HG03460 (cell line): ENCODE data around the gene CLEC3B.
"Not testable (repeated sequence)": the region's sequence is repeated elsewhere in the genome, so short reads cannot be mapped to it uniquely, and the experiment has no call there.

Source experiments
- ATAC-seq: cut with Tn5 transposase; IDR thresholded peaks from one replicate; pipeline ENCODE4 v1.9.1; 2021; ENCODE audit not compliant: unreplicated experiment

Gene CLEC3B

GRCh38 chr3:45034612-45035252, 8.6 kb downstream of the CLEC3B start:
- peak; percentile 54 for ATAC-seq

- no peak for ATAC-seq
Measured at GRCh38 chr3:45035441-45036301, 9.6 kb downstream of the CLEC3B start.

DNA sequence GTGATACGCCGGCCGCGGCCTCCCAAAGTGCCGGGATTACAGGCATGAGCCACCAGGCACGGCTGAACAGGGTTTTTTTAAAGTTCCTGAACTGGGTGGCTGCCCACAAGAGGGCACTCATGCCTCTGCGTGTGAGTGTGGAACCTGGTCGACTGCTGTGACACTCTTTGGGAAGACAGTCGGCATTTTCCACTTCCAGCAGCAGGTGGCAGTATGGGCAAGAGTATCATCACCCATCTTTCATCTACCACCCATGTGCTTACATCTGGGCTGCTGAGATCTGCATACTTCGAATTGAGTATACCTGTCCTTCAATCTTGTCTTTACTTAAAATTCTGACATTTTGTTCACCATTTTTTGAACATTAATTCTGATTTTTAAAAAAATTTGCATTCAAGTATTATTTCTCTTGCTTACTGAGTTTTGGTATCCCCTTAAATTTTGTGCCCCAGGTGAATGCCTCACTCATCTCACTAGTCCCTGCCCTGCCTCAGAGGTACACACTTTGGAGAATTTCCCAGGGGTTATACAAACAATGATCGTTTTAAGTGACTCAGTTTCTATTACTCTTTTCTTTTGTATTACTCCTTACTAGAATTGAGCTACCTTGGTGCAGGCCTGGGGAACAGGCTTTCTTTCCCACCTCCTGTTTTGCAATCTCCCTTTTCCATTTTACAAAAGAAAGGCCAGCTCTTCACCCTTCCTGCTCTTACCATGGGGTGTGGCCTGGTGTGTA, 11.8 kb downstream of the CLEC3B start:
- peak; percentile 63 for ATAC-seq

GRCh38 chr3:45041666-45042065, 15.6 kb downstream of the CLEC3B start:
- ATAC-seq = no peak

DNA sequence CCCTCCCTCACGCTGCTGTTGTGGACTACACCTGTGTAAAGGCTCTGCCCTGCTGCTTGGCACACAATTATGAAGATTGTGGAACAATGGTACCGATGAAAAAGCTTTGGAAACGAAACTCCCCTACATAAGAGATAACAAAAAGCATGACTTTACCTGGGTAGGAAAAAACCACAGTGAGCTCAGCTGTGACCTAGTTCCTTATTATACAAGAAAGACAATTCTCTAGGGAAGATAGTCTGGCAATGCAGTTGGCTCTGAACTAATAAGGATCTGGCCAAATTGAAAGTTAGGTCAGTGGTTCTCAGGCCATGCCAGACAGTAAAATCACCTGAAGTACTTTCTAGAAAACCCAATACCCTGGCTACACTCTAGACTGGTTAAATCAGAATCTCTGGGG, 16.1 kb downstream of the CLEC3B start:
- ATAC-seq = no peak

DNA sequence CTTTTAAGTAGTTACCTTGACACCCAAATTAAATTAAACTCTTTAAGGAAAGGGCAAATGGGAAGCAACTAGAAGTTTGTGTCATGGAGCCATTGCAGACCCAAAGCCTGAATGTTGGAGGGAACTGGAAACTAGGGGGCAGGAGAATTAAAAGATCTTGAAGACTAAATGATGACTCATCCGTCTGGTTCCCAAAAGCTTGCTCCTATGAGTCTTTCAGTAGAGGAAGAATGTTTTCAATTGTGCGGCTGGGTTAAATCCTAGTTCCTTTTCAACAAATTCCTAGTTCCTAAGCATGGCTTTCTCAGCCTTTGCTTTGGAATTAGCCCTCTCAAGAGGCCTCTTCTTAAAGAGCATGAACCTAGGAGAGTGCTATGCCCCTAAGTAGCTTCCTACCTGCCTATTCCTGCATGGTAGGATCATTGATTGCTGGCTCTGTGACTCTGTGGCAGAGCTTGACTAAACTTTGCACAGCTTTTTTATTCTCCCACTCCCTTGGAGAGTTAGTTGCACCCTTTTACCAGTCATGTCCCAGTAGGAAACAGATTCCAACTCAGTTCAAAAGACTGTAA, 17.7 kb downstream of the CLEC3B start:
- no peak for ATAC-seq

DNA sequence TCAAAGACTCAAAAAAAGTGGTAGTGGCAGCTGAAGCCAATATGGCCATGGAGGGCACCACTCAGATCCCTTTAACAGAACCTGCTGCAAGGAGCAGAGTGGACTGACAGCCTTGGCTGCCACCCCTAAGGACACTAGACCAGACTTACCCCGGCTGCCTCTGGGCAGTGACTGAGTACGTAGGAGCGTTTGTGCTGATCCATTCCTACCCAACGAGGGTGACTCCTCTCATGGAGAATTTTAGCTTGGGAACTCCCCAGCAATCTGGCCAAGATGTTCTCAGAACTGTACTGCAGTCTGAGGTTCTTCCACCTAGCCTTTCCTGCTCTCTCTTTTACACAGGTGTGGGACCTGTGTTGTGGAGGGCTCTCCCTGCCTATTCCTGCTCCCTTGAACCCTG, 22.1 kb downstream of the CLEC3B start:
- no peak for ATAC-seq

GRCh38 chr3:45049807-45050206, 23.7 kb downstream of the CLEC3B start:
- no peak for ATAC-seq

- ATAC-seq = no peak
Measured at GRCh38 chr3:45051685-45052084, 25.6 kb downstream of the CLEC3B start.

DNA sequence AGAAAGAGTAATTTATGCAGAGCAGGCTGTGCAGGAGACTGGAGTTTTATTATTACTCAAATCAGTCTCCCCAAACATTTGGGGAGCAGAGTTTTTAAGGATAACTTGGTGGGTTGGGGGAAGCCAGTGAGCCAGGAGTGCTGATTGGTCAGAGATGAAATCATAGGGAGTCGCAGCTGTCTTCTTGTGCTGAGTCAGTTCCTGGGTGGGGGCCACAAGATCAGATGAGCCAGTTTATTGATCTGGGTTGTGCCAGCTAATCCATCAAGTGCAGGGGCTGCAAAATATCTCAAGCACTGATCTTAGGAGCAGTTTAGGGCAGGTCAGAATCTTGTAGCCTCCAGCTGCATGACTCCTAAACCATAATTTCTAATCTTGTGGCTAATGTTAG, 27.7 kb downstream of the CLEC3B start:
- not testable (repeated sequence) for ATAC-seq

- no peak for ATAC-seq
Measured at GRCh38 chr3:45054196-45054857, 28.2 kb downstream of the CLEC3B start.

- ATAC-seq = no peak
Measured at GRCh38 chr3:45055032-45055410, 28.9 kb downstream of the CLEC3B start.

DNA sequence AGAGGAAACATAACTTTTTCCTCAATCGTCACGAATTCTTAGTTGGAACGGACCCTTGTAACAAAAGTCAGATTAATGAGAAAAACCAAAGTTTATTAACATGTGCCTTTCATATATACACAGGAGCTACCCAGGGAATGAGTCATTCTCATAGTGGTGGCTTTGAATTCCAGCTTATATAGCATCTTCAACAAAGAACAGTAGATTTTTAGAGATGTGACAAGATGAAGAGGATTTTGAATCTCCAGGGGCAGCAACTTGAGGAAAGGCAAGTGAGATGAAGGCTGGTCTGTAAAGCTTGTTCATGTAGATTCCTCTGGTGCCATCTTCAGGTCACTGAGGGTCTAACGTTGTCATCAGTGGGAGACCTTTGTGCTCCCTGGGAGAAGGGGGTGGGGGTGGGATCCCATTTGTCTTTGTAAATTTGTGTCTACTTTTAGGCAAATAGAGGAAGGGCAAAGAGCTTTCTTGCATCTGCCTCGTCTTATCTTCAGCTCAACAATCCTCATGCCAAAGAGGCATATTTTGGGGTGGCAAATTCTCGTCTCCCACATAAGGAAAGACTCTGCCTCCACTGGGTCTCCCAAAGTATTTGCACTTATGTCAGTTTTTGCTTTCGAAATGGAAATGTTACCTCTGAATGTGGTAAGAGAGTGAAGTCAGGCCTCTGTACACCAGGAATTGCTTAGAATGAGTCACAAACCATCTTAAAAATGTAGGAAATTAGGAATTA, 29.5 kb downstream of the CLEC3B start:
- ATAC-seq = no peak

- ATAC-seq = no peak
Measured at GRCh38 chr3:45056608-45057301, 30.7 kb downstream of the CLEC3B start.

DNA sequence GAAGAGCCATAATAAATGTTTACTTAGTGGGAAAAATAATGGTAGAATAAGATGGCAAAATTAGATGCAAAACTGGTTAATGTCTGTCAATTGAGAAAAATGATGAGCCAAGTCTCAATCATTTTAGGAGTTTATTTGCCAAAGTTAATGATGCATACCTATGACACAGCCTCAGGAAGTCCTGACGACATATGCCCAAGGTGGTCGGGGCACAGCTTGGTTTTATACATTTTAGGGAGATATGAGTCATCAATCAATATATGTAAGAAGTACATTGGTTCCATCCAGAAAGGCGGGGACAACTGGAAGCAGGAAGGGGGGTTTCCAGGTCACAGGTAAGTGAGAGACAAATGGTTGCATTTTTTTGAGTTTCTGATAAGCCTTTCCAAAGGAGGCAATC, 31.5 kb downstream of the CLEC3B start:
- ATAC-seq = no peak

DNA sequence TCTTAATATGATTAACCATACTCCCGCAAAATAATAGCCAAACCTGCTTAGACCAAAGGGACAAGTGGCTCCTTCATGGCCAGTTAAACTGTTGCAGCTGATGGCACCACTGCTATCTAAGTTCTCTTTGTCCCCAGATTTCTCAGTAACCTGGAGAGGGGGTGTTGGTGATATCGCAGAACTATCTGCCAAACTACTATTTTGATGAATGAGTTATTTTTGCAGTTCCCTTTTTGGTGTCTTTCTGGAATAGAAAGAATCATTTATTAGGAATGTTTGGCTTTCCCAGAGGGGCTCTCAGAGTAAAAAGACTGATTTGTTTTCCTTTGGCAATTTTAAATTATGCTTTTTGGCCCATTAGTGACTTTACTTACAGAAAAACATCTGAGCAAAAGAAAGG, 33.0 kb downstream of the CLEC3B start:
- ATAC-seq = no peak

GRCh38 chr3:45060165-45060892, 34.2 kb downstream of the CLEC3B start:
- ATAC-seq = no peak

DNA sequence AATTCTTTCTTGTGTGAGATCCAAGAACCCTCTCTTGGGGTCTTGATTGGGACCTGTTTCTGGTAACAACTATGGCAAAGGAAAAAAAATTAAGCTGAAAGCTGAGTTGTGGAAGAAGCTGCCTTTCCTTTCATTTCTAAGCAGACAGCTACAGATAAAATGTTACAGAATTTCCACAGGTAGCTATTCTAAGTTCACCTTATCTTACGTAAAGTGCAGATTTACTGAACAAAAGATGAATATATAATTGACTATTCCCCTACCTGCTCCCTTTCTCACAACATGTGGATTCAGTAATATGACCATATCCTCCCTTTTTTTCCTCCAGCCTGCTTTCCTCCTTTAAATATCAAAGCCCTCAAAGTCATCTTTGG, 36.6 kb downstream of the CLEC3B start:
- ATAC-seq = no peak
